Activated T-cell treated with anti-CD3 and anti-CD28 coated beads for 48 hours (primary cell): ENCODE results near the gene ESR1.
"Not testable (repeated sequence)": the region's sequence is repeated elsewhere in the genome, so short reads cannot be mapped to it uniquely, and the experiment has no call there.

Experiments used
- DNase-seq: peaks from one replicate; pipeline ENCODE4 v3.0.0-alpha.2; 2020; ENCODE audit warnings: low read depth

Gene ESR1

GRCh38 chr6:152054441-152054840 lies 247.0 kb downstream of the ESR1 start:
- no peak for DNase-seq

GRCh38 chr6:152055517-152055916 lies 248.0 kb downstream of the ESR1 start:
- no peak for DNase-seq

GRCh38 chr6:152057832-152058498 lies 250.5 kb downstream of the ESR1 start:
- no peak for DNase-seq

GRCh38 chr6:152059909-152060308 lies 252.4 kb downstream of the ESR1 start:
- DNase-seq = no peak

GRCh38 chr6:152062476-152062875 lies 255.0 kb downstream of the ESR1 start:
- no peak for DNase-seq

- DNase-seq = no peak
These were observed 255.9 kb downstream of the ESR1 start for GRCh38 chr6:152063170-152063921.

- DNase-seq = no peak
These were observed 261.3 kb downstream of the ESR1 start for GRCh38 chr6:152068622-152069261.

- DNase-seq = no peak
These were observed 263.1 kb downstream of the ESR1 start for GRCh38 chr6:152070556-152070955.

GRCh38 chr6:152071318-152071717 lies 263.8 kb downstream of the ESR1 start:
- no peak for DNase-seq

GRCh38 chr6:152071843-152072242 lies 264.4 kb downstream of the ESR1 start:
- DNase-seq = no peak

GRCh38 chr6:152076242-152076641 lies 268.8 kb downstream of the ESR1 start:
- DNase-seq = not testable (repeated sequence)

- DNase-seq = no peak
These were observed 270.5 kb downstream of the ESR1 start for GRCh38 chr6:152078001-152078400.

- DNase-seq = no peak
These were observed 271.3 kb downstream of the ESR1 start for GRCh38 chr6:152078804-152079203.

- DNase-seq = no peak
These were observed 278.0 kb downstream of the ESR1 start for GRCh38 chr6:152085451-152085921.

- DNase-seq = no peak
These were observed 278.9 kb downstream of the ESR1 start for GRCh38 chr6:152086223-152086873.

GRCh38 chr6:152087096-152087495 lies 279.6 kb downstream of the ESR1 start:
- no peak for DNase-seq

GRCh38 chr6:152087701-152088100 lies 280.2 kb downstream of the ESR1 start:
- DNase-seq = no peak

- DNase-seq = no peak
These were observed 282.5 kb downstream of the ESR1 start for GRCh38 chr6:152089992-152090391.

GRCh38 chr6:152091201-152091600 lies 283.7 kb downstream of the ESR1 start:
- no peak for DNase-seq

- no peak for DNase-seq
These were observed 284.4 kb downstream of the ESR1 start for GRCh38 chr6:152091851-152092341.

- DNase-seq = no peak
These were observed 286.2 kb downstream of the ESR1 start for GRCh38 chr6:152093711-152094110.

GRCh38 chr6:152094276-152094675 lies 286.8 kb downstream of the ESR1 start:
- no peak for DNase-seq
